Heart left ventricle (tissue), 16 donors: ENCODE measurements around the gene RAD23A. TPM values are rescaled to one million over a fixed set of nuclear protein-coding genes. Genes with fewer than 3 reads are reported as not detected.

Experiments
- ATAC-seq, 4 donors: fragments of 200-7000 bp; cut with Tn5 transposase; one replicate each; pipeline ENCODE4 v1.9.1; 2020 to 2022; ENCODE audit warnings: moderate library complexity in 4 of 4, mild to moderate bottlenecking in 3 of 4, moderate number of reproducible peaks in 1 of 4
- DNase-seq, 5 donors: peaks; one replicate each; pipeline ENCODE4 v3.0.0-alpha.2; 2020
- H3K27ac ChIP-seq, 12 donors: fragments of 200-600 bp; sonication (generic) in 4 of 12; one replicate each; pipeline versions ENCODE4 v1.5.0 to v1.8.0; 2016 to 2022; ENCODE audit warnings: mild to moderate bottlenecking in 2 of 12
- H3K27me3 ChIP-seq, 9 donors: fragments of 200-600 bp; sonication (generic) in 2 of 9; one replicate each; pipeline versions ENCODE4 v1.5.1 to v1.8.0; 2016 to 2022; ENCODE audit warnings: mild to moderate bottlenecking in 3 of 9
- H3K36me3 ChIP-seq, 9 donors: fragments of 200-600 bp; sonication (generic) in 2 of 9; one replicate each; pipeline versions ENCODE4 v1.5.0 to v1.8.0; 2018 to 2022; ENCODE audit warnings: mild to moderate bottlenecking in 2 of 9
- H3K4me1 ChIP-seq, 12 donors: fragments of 200-600 bp; sonication (generic) in 4 of 12; one replicate each; pipeline versions ENCODE4 v1.5.0 to v1.8.0; 2016 to 2022; ENCODE audit warnings: mild to moderate bottlenecking in 3 of 12
- H3K4me3 ChIP-seq, 12 donors: fragments of 200-600 bp; sonication (generic) in 4 of 12; one replicate each; pipeline versions ENCODE4 v1.5.0 to v1.8.0; 2017 to 2022; ENCODE audit warnings: mild to moderate bottlenecking in 9 of 12, moderate library complexity in 4 of 12
- H3K9me3 ChIP-seq, 12 donors: fragments of 200-600 bp; sonication (generic) in 4 of 12; one replicate each; pipeline versions ENCODE4 v1.5.0 to v1.8.0; 2016 to 2022; ENCODE audit warnings: mild to moderate bottlenecking in 1 of 12
- CTCF ChIP-seq, 12 donors: fragments of 200-600 bp; sonication (generic) in 4 of 12; IDR thresholded peaks; one replicate each; pipeline versions ENCODE4 v1.5.0 to v1.8.0; 2018 to 2022; ENCODE audit warnings: antibody characterized with exemption in 12 of 12, mild to moderate bottlenecking in 5 of 12
- POLR2A ChIP-seq, 2 donors: fragments of 450-650 bp; IDR thresholded peaks; one replicate each; pipeline ENCODE4 v1.6.1; 2017; ENCODE audit warnings: antibody characterized with exemption in 2 of 2, mild to moderate bottlenecking in 2 of 2, moderate library complexity in 2 of 2
- WGBS, 4 donors: extraction: QIAGEN DNeasy Blood & Tissue Kit in 2 of 4; methylation state at CpG; one replicate each; pipeline versions ENCODE4 v1.1.5 to v1.1.7; 2013 to 2018; 5-methylcytosine and 5-hydroxymethylcytosine counted together
- intact Hi-C, 10 donors: fragments of 100-400 bp; cut with DNase I; formaldehyde crosslinking; loops; one replicate each; pipeline versions ENCODE4 v1.11.1 to v1.14.2; 2022
- polyA plus RNA-seq, 2 donors: library from polyadenylated mRNA; stranded (reverse); fragments of 200-250 nt; gene quantifications; one replicate each; pipeline ENCODE4 v1.2.3, GENCODE V29; 2013
- total RNA-seq, 9 donors: library from RNA; depleted of rRNA in 2 of 9; stranded (reverse); fragments of >200 nt in 2 of 9; fragmentation: NEBNext Ultra II Directional in 3 of 9; extraction: Animal tissue kit (Norgen Biotek cat#: 25700) in 3 of 9; gene quantifications; one replicate each; pipeline versions ENCODE4 v1.1.0 to v1.2.4, GENCODE V29; 2016 to 2023
- donor health status: ischemic (EF 13 %, LVEDD 7.1; RV severe dilation, severe dysfunction).
- donor health status: healthy with polysubstance abuse.
- donor health status: DM: no; HTN: yes; CAD: no.
- donor health status: DM: no; HTN: no; CAD: no.
- donor health status: ischemic (EF 25% LVEDD 6.9; RV normal size, moderate dysfunction).
- donor health status: ischemic (EF 25% LVEDD 5.7; RV mildly dilated, moderate dysfunction).
- donor health status: healthy.
- donor health status: DM: yes; HTN: yes; CAD: no.
- donor health status: ischemic (EF 35%, LVEDD 5.7; RV mildly dilated, moderate dysfunction).
- donor health status: nonischemic (EF 11% LVEDD 7.7; RV severe dilation, severe dysfunction).
- donor health status: DM: yes; HTN: yes; CAD: no.
- donor health status: PGD.
- donor health status: ischemic (EF 29% LVEDD 5.4; RV normal size, mild dysfunction).
- donor health status: nonischemic (EF 23%, LVEDD 6.1; RV moderate dilation, normal function).

RAD23A gene
- total and polyA plus RNA-seq, 11 donors, result 130 to 272 (median 162) TPM

- H3K36me3 ChIP-seq, result peaks cover 0 to 17% (median 6%) of the 10 kb centered on the region in 9 donors
- H3K4me3 ChIP-seq, result peak overlapping the region in 5 of 12 donors; percentile 35 to 51 (median 45)
- 74 to 91% (median 86%) methylated on average over 17 to 19 of the region's 19 CpGs for WGBS, 4 donors
- peaks cover 0 to 3% (median 0%) of the 10 kb centered on the region in 9 donors for H3K27me3 ChIP-seq
- no peaks in the 10 kb centered on the region for H3K9me3 ChIP-seq
- TF ChIP-seq CTCF (IDR thresholded peaks at IDR 0.05) (no peak), POLR2A (IDR thresholded peaks at IDR 0.05) (no peak)
- DNase-seq (no peak), ATAC-seq (no peak)
- intact Hi-C loops, result loop anchor here in 1 of 10 donors (5.0 kb wide), 1 partner anchor 61 kb away; no protein-coding TSS in a partner anchor
- peak overlapping the region in 11 of 12 donors; percentile 80 to 97 (median 92) for H3K27ac ChIP-seq
- peaks cover 0 to 76% (median 37%) of the 10 kb centered on the region in 12 donors for H3K4me1 ChIP-seq
Observed at GRCh38 chr19:13001166-13001501, 55.5 kb downstream of the RAD23A start.

GRCh38 chr19:13001502-13002165 lies 56.0 kb downstream of the RAD23A start:
- peak overlapping the region in 10 of 12 donors; percentile 17 to 51 (median 38) for H3K4me3 ChIP-seq
- peaks cover 0 to 17% (median 6%) of the 10 kb centered on the region in 9 donors for H3K36me3 ChIP-seq
- DNase-seq (peak in 1 of 5 donors; percentile 72), ATAC-seq (peak; percentile 0 to 39 (median 30))
- 69 to 77% (median 71%) methylated on average over 31 to 41 of the region's 41 CpGs for WGBS, 4 donors
- no peaks in the 10 kb centered on the region for H3K9me3 ChIP-seq
- H3K27me3 ChIP-seq, result no peaks in the 10 kb centered on the region
- TF ChIP-seq POLR2A (IDR thresholded peaks at IDR 0.05) (no peak), CTCF (IDR thresholded peaks at IDR 0.05) (no peak)
- H3K27ac ChIP-seq, result peak overlapping the region; percentile 80 to 97 (median 92)
- intact Hi-C loops, result loop anchor here in 2 of 10 donors (2.0 to 5.0 kb wide), 2 partner anchors 17 to 61 kb away; no protein-coding TSS in a partner anchor
- peaks cover 0 to 80% (median 40%) of the 10 kb centered on the region in 12 donors for H3K4me1 ChIP-seq

- Histone ChIP-seq H3K4me3 (peak overlapping the region in 11 of 12 donors; percentile 8 to 51 (median 38)), H3K36me3 (peaks cover 0 to 17% (median 6%) of the 10 kb centered on the region in 9 donors), H3K9me3 (no peaks in the 10 kb centered on the region), H3K4me1 (peaks cover 0 to 80% (median 37%) of the 10 kb centered on the region in 12 donors), H3K27ac (peak overlapping the region; percentile 80 to 97 (median 92)), H3K27me3 (no peaks in the 10 kb centered on the region)
- 25 to 53% (median 40%) methylated on average over 20 to 29 of the region's 29 CpGs for WGBS, 4 donors
- ATAC-seq (peak; percentile 67 to 81 (median 74)), DNase-seq (peak; percentile 72 to 87 (median 76))
- intact Hi-C loops, result loop anchor here in 2 of 10 donors (2.0 to 5.0 kb wide), 2 partner anchors 16 to 60 kb away; no protein-coding TSS in a partner anchor
- TF ChIP-seq CTCF (IDR thresholded peaks at IDR 0.05) (peak in 7 of 12 donors; percentile 7 to 51 (median 32)), POLR2A (IDR thresholded peaks at IDR 0.05) (no peak)
Observed at GRCh38 chr19:13002166-13002898, 56.7 kb downstream of the RAD23A start.

- intact Hi-C loops, result loop anchor here in 2 of 10 donors (2.0 to 5.0 kb wide), 2 partner anchors 16 to 59 kb away; no protein-coding TSS in a partner anchor
- ATAC-seq (no peak), DNase-seq (no peak)
- no peaks in the 10 kb centered on the region for H3K27me3 ChIP-seq
- peaks cover 0 to 17% (median 6%) of the 10 kb centered on the region in 9 donors for H3K36me3 ChIP-seq
- H3K27ac ChIP-seq, result peak overlapping the region; percentile 80 to 97 (median 92)
- TF ChIP-seq POLR2A (IDR thresholded peaks at IDR 0.05) (no peak), CTCF (IDR thresholded peaks at IDR 0.05) (no peak)
- no peaks in the 10 kb centered on the region for H3K9me3 ChIP-seq
- peaks cover 0 to 82% (median 39%) of the 10 kb centered on the region in 12 donors for H3K4me1 ChIP-seq
- H3K4me3 ChIP-seq, result peak overlapping the region in 9 of 12 donors; percentile 8 to 51 (median 38)
- WGBS, 4 donors, result 55 to 89% (median 72%) methylated on average over 15 of the region's 15 CpGs
Observed at GRCh38 chr19:13003081-13003480, 57.4 kb downstream of the RAD23A start.
